ENCODE results near the gene OSBP2.
"Not testable (repeated sequence)": the region's sequence is repeated elsewhere in the genome, so short reads cannot be mapped to it uniquely, and the experiment has no call there.

OSBP2 gene

GRCh38 chr22:30721741-30722140, 27.1 kb downstream of the OSBP2 start:
- no peak for DNase-seq

GRCh38 chr22:30728826-30729225, 34.2 kb downstream of the OSBP2 start:
- no peak for DNase-seq

GRCh38 chr22:30731658-30732057, 37.0 kb downstream of the OSBP2 start:
- no peak for DNase-seq

GRCh38 chr22:30732426-30732825, 37.8 kb downstream of the OSBP2 start:
- no peak for DNase-seq

GRCh38 chr22:30733181-30733631, 38.5 kb downstream of the OSBP2 start:
- DNase-seq = no peak

GRCh38 chr22:30740007-30740406, 45.3 kb downstream of the OSBP2 start:
- not testable (repeated sequence) for DNase-seq

- not testable (repeated sequence) for DNase-seq
Measured at GRCh38 chr22:30740511-30740910, 45.8 kb downstream of the OSBP2 start.

- DNase-seq = no peak
Measured at GRCh38 chr22:30742291-30743256, 47.9 kb downstream of the OSBP2 start.

GRCh38 chr22:30743257-30744020, 48.8 kb downstream of the OSBP2 start:
- DNase-seq = no peak

GRCh38 chr22:30744224-30744623, 49.5 kb downstream of the OSBP2 start:
- DNase-seq = no peak

GRCh38 chr22:30747493-30747892, 52.8 kb downstream of the OSBP2 start:
- no peak for DNase-seq

- DNase-seq = no peak
Measured at GRCh38 chr22:30749272-30749671, 54.6 kb downstream of the OSBP2 start.

- no peak for DNase-seq
Measured at GRCh38 chr22:30749849-30750248, 55.2 kb downstream of the OSBP2 start.

- DNase-seq = no peak
Measured at GRCh38 chr22:30751529-30751928, 56.9 kb downstream of the OSBP2 start.

- no peak for DNase-seq
Measured at GRCh38 chr22:30752771-30753170, 58.1 kb downstream of the OSBP2 start.

GRCh38 chr22:30753701-30754100, 59.0 kb downstream of the OSBP2 start:
- DNase-seq = no peak

- no peak for DNase-seq
Measured at GRCh38 chr22:30754521-30754920, 59.8 kb downstream of the OSBP2 start.

GRCh38 chr22:30754971-30755758, 60.5 kb downstream of the OSBP2 start:
- peak; percentile 55 for DNase-seq

GRCh38 chr22:30755759-30756124, 61.1 kb downstream of the OSBP2 start:
- DNase-seq = no peak

- peak; percentile 44 for DNase-seq
Measured at GRCh38 chr22:30763815-30764673, 69.4 kb downstream of the OSBP2 start.

GRCh38 chr22:30767661-30768060, 73.0 kb downstream of the OSBP2 start:
- DNase-seq = no peak

- DNase-seq = no peak
Measured at GRCh38 chr22:30770716-30771115, 76.0 kb downstream of the OSBP2 start.

Measured in activated naive CD4-positive, alpha-beta T cell treated with anti-CD3 and anti-CD28 coated beads, Interleukin-2, amount 50 U/mL, for 16 hours (primary cell).